Loucy (cell line): Measurements from ENCODE around the gene CNPY1.

ENCODE experiments used
- EZH2phosphoT487 ChIP-seq: fragments of 200-600 bp; IDR thresholded peaks from 2 replicates; pipeline ENCODE4 v1.6.1; 2018; ENCODE audit warnings: antibody characterized with exemption, mild to moderate bottlenecking, moderate library complexity, borderline replicate concordance
- TF ChIP-seq, protein P1 (sequence below): fragments of 200-600 bp; sonication (generic); conservative IDR thresholded peaks from 2 replicates; pipeline ENCODE4 v1.5.1; 2014; ENCODE audit warnings: mild to moderate bottlenecking, antibody characterized with exemption, low read length

DNA sequence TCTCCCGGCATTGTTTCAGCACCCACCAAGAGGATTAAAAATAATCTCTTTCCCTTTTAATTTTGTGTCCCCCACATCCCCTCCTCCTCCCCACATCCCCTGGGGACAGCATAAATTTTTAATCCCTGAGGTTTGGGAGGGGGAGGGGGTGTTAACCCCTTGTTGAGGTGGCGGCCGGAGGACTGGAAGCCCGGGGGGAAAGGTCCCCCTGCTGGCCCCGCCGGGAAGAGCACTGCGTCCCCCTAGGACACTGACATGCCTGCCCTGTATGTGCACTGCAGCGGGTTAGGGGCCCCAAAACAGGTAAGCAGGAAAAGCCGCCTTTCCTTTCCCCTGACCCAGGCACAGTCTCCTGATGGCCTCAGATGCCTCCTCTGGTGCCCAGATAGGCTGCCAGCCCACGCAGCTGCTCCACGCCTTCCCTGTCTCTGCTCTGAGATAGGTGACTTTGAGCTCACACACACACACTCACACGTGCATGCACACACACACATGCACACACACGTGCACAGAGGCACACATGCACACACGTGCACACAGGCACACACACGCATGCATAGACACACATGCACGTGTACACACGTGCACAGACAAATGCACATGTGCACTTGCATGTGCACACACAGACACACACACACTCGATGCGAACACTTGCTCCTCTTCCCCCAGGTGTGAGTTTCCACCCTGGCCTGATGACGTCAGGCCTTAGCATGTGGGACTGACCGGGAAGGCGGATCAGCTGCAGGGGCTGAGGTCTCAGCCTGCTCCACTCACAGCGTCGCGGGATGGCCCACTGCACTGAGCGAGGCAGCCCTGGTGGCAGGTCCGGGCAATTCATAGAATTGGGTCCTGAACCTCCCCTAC, 12.3 kb downstream of the CNPY1 start:
- TF ChIP-seq, protein P1, sequence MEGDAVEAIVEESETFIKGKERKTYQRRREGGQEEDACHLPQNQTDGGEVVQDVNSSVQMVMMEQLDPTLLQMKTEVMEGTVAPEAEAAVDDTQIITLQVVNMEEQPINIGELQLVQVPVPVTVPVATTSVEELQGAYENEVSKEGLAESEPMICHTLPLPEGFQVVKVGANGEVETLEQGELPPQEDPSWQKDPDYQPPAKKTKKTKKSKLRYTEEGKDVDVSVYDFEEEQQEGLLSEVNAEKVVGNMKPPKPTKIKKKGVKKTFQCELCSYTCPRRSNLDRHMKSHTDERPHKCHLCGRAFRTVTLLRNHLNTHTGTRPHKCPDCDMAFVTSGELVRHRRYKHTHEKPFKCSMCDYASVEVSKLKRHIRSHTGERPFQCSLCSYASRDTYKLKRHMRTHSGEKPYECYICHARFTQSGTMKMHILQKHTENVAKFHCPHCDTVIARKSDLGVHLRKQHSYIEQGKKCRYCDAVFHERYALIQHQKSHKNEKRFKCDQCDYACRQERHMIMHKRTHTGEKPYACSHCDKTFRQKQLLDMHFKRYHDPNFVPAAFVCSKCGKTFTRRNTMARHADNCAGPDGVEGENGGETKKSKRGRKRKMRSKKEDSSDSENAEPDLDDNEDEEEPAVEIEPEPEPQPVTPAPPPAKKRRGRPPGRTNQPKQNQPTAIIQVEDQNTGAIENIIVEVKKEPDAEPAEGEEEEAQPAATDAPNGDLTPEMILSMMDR, result peak; percentile 71
- no peak for TF ChIP-seq EZH2phosphoT487
